CD14-positive monocyte (primary cell): ENCODE measurements around the gene BEST2. TPM values are rescaled to one million over a fixed set of nuclear protein-coding genes. Genes with fewer than 3 reads are reported as not detected.

Experiments used
- DNase-seq, 3 donors: peaks; one replicate each; pipeline ENCODE4 v3.0.0-alpha.2; 2011 to 2022
- H2AFZ ChIP-seq: 2 replicates; pipeline ENCODE4 v1.6.0; 2012; ENCODE audit warnings: mild to moderate bottlenecking, low read depth, low read length, inconsistent platforms; ENCODE audit not compliant: insufficient read depth, poor library complexity, severe bottlenecking
- H3K27ac ChIP-seq, 2 donors: 1 replicate in 1 of 2; 2 replicates in 1 of 2; pipeline ENCODE4 v1.5.1; 2012 to 2013; ENCODE audit warnings: low read length in 2 of 2, control low read depth in 1 of 2, inconsistent platforms in 1 of 2, low read depth in 1 of 2, mild to moderate bottlenecking in 1 of 2
- H3K27me3 ChIP-seq, 2 donors: one replicate each; pipeline versions ENCODE4 v1.6.0 to v1.6.1; 2011 to 2013; ENCODE audit warnings: low read length in 2 of 2; ENCODE audit not compliant: control insufficient read depth in 2 of 2, insufficient read depth in 2 of 2
- H3K36me3 ChIP-seq, 2 donors: replicated peaks in 1 of 2; 1 replicate in 1 of 2; 2 replicates in 1 of 2; pipeline versions ENCODE4 v1.5.1 to v1.6.1; 2012 to 2013; ENCODE audit warnings: low read length in 2 of 2, control low read depth in 1 of 2, inconsistent platforms in 1 of 2, mild to moderate bottlenecking in 1 of 2; ENCODE audit not compliant: insufficient read depth in 2 of 2, control insufficient read depth in 1 of 2
- H3K4me1 ChIP-seq, 2 donors: 1 replicate in 1 of 2; 2 replicates in 1 of 2; pipeline versions ENCODE4 v1.5.1 to v1.6.1; 2012 to 2013; ENCODE audit warnings: low read length in 2 of 2, control low read depth in 1 of 2, inconsistent platforms in 1 of 2, mild to moderate bottlenecking in 1 of 2, moderate library complexity in 1 of 2; ENCODE audit not compliant: insufficient read depth in 2 of 2, control insufficient read depth in 1 of 2
- H3K4me2 ChIP-seq: replicated peaks from 2 replicates; pipeline ENCODE3; 2012; ENCODE audit warnings: low read length, moderate library complexity, mild to moderate bottlenecking; ENCODE audit not compliant: poor library complexity, severe bottlenecking; ENCODE audit errors: extremely low read depth
- H3K4me3 ChIP-seq, 3 experiments: fragments of 200-600 bp in 1 of 3; sonication (generic) in 1 of 3; replicated peaks in 1 of 3; 1 replicate in 2 of 3; 2 replicates in 1 of 3; pipeline ENCODE4 v1.5.1; 2011 to 2013; ENCODE audit warnings: low read length in 3 of 3, mild to moderate bottlenecking in 3 of 3, control low read depth in 2 of 3, low read depth in 2 of 3, inconsistent platforms in 1 of 3, moderate library complexity in 1 of 3
- H3K79me2 ChIP-seq: 2 replicates; pipeline ENCODE4 v1.6.0; 2012; ENCODE audit warnings: mild to moderate bottlenecking, control low read depth, inconsistent platforms, low read length, moderate library complexity; ENCODE audit not compliant: insufficient read depth
- H3K9ac ChIP-seq: 2 replicates; pipeline ENCODE4 v1.6.0; 2017; ENCODE audit warnings: low read length, mild to moderate bottlenecking; ENCODE audit not compliant: insufficient read depth, poor library complexity, severe bottlenecking
- H3K9me3 ChIP-seq, 2 donors: replicated peaks in 1 of 2; 1 replicate in 1 of 2; 2 replicates in 1 of 2; pipeline versions ENCODE4 v1.5.1 to v1.6.1; 2012 to 2013; ENCODE audit warnings: low read length in 2 of 2, control low read depth in 1 of 2; ENCODE audit not compliant: control insufficient read depth in 1 of 2, insufficient read depth in 1 of 2
- H4K20me1 ChIP-seq: 2 replicates; pipeline ENCODE4 v1.6.0; 2012; ENCODE audit warnings: mild to moderate bottlenecking, low read length, control low read depth, moderate library complexity; ENCODE audit not compliant: insufficient read depth
- H3K27ac Mint-ChIP-seq, 7 donors: one replicate each; pipeline ENCODE4 v1.8.0; 2020; ENCODE audit warnings: mild to moderate bottlenecking in 7 of 7, mixed read lengths in 7 of 7, moderate library complexity in 6 of 7, inconsistent platforms in 2 of 7
- H3K27me3 Mint-ChIP-seq, 3 donors: one replicate each; pipeline ENCODE4 v1.8.0; 2021 to 2022; ENCODE audit warnings: low read depth in 3 of 3, mild to moderate bottlenecking in 3 of 3, mixed read lengths in 3 of 3, moderate library complexity in 3 of 3, inconsistent platforms in 1 of 3
- H3K36me3 Mint-ChIP-seq, 2 donors: one replicate each; pipeline ENCODE4 v1.8.0; 2020; ENCODE audit warnings: mixed read lengths in 2 of 2, inconsistent platforms in 1 of 2, mild to moderate bottlenecking in 1 of 2
- H3K4me1 Mint-ChIP-seq: one replicate; pipeline ENCODE4 v1.8.0; 2020; ENCODE audit warnings: mild to moderate bottlenecking, mixed read lengths
- H3K4me3 Mint-ChIP-seq, 2 donors: one replicate each; pipeline ENCODE4 v1.8.0; 2020; ENCODE audit warnings: mild to moderate bottlenecking in 2 of 2, mixed read lengths in 2 of 2, moderate library complexity in 1 of 2
- H3K9me3 Mint-ChIP-seq, 7 donors: one replicate each; pipeline ENCODE4 v1.8.0; 2020 to 2022; ENCODE audit warnings: mixed read lengths in 7 of 7, mild to moderate bottlenecking in 6 of 7, moderate library complexity in 6 of 7, inconsistent platforms in 2 of 7
- WGBS: methylation state at CpG from one replicate; pipeline ENCODE4 v1.1.5; 2013; ENCODE audit warnings: missing lambda C conversion rate; ENCODE audit not compliant: insufficient coverage; 5-methylcytosine and 5-hydroxymethylcytosine counted together
- intact Hi-C, 2 donors: fragments of 100-400 bp; cut with micrococcal nuclease; formaldehyde crosslinking; loops; one replicate each; pipeline versions ENCODE4 v1.15.0 to v1.15.1; 2023
- polyA plus RNA-seq, 3 donors: library from polyadenylated mRNA; depleted of rRNA in 1 of 3; unstranded in 2 of 3; stranded (reverse) in 1 of 3; fragments of 300-500 nt in 2 of 3; fragments of >200 nt in 1 of 3; fragmentation: Illumina TruSeq in 2 of 3; gene quantifications; 1 replicate in 2 of 3; 2 replicates in 1 of 3; pipeline ENCODE4 v1.2.3, GENCODE V29; 2012 to 2021
- TF ChIP-seq, protein P1 (sequence below): fragments of 200-600 bp; IDR thresholded peaks from one replicate; pipeline ENCODE4 v1.8.0; 2022; ENCODE audit warnings: antibody characterized with exemption, mild to moderate bottlenecking

BEST2 gene
- polyA plus RNA-seq, 3 donors = not detected

DNA sequence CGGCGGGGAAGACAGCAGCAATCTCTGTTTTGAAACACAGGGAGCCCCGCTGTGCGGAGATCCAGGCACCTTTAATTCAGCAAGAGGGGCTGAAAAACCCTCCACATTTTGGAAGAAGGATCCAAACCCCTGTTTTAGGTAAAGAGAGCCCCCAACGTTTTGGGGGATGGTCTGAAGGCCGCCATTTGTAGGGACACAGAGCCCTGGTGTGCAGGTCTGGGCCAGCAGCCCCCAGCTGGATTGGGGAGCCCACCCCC lies 27.2 kb downstream of the BEST2 start:
- H3K4me3 ChIP-seq = peak overlapping the region; percentile 76 to 83 (median 82)
- no peaks in the 10 kb centered on the region for H3K36me3 ChIP-seq
- peak overlapping the region; percentile 93 to 97 (median 96) for H3K27ac Mint-ChIP-seq
- H3K36me3 Mint-ChIP-seq = peaks cover under 1 to 3% of the 10 kb centered on the region in 2 donors
- H3K4me1 Mint-ChIP-seq = peaks cover 42% of the 10 kb centered on the region
- H3K4me2 ChIP-seq = peak overlapping the region; percentile 79
- H3K79me2 ChIP-seq = peaks cover 30% of the 10 kb centered on the region
- intact Hi-C loops = loop anchor here in 1 of 2 donors (2.0 kb wide), 1 partner anchor 16 kb away; no protein-coding TSS in a partner anchor
- no peaks in the 10 kb centered on the region for H3K27me3 ChIP-seq
- H3K27ac ChIP-seq = peak overlapping the region; percentile 84 to 94
- peaks cover 4% of the 10 kb centered on the region for H4K20me1 ChIP-seq
- H3K27me3 Mint-ChIP-seq = peaks cover 3 to 7% (median 3%) of the 10 kb centered on the region in 3 donors
- DNase-seq = no peak
- TF ChIP-seq, protein P1, sequence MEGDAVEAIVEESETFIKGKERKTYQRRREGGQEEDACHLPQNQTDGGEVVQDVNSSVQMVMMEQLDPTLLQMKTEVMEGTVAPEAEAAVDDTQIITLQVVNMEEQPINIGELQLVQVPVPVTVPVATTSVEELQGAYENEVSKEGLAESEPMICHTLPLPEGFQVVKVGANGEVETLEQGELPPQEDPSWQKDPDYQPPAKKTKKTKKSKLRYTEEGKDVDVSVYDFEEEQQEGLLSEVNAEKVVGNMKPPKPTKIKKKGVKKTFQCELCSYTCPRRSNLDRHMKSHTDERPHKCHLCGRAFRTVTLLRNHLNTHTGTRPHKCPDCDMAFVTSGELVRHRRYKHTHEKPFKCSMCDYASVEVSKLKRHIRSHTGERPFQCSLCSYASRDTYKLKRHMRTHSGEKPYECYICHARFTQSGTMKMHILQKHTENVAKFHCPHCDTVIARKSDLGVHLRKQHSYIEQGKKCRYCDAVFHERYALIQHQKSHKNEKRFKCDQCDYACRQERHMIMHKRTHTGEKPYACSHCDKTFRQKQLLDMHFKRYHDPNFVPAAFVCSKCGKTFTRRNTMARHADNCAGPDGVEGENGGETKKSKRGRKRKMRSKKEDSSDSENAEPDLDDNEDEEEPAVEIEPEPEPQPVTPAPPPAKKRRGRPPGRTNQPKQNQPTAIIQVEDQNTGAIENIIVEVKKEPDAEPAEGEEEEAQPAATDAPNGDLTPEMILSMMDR = no peak
- H3K4me3 Mint-ChIP-seq = peak overlapping the region; percentile 87 to 93
- peaks cover 63 to 76% of the 10 kb centered on the region in 2 donors for H3K4me1 ChIP-seq
- H3K9me3 Mint-ChIP-seq = no peaks in the 10 kb centered on the region
- peak overlapping the region; percentile 86 for H3K9ac ChIP-seq
- no peak overlapping the region for H2AFZ ChIP-seq
- H3K9me3 ChIP-seq = no peaks in the 10 kb centered on the region
- no CpG with 5 or more reads among the region's 6 CpGs for WGBS

DNA sequence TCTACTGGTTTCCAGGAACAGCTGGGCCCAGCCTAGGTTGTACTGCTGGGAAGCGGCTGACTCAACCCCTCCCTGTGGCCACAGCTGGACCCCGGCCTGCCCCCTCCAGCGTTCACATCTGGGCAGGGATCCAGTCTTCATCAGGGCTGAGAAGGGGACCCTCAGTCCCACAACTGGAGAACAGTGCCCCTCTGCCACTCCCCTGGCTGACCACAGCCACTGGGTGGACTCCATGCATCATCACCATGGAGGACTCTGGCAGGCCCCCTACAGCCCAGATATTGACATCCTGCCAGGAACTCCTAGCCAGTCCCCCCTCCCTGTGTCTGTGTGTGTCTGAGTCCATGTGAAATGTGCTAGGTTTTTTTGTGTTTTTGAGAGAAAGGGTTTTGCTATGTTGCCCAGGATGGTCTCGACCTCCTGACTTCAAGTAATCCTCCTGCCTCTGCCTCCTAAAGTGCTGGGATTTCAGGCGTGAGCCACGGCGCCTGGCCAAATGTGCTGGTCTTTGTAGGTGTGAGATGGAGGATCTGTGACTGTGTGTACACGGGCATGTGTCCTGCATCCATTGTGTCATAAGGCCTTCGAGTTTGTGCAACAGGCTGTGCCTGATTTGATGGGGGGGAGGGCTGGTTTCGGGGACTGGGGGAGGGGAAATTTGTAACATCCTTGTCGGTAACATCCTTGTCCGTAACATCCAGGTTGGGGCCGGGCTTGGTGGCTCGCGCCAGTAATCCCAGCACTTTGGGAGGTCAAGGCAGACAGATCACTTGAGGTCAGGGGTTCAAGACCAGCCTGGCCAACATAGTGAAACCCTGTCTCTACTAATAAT lies 27.8 kb downstream of the BEST2 start:
- Histone ChIP-seq H3K36me3 (no peaks in the 10 kb centered on the region), H3K4me2 (peak overlapping the region; percentile 79), H4K20me1 (peaks cover 4% of the 10 kb centered on the region), H3K4me3 (peak overlapping the region in 2 of 3 experiments; percentile 76 to 83), H2AFZ (no peak overlapping the region), H3K4me1 (peaks cover 68 to 81% of the 10 kb centered on the region in 2 donors), H3K27ac (peak overlapping the region; percentile 84 to 94), H3K79me2 (peaks cover 30% of the 10 kb centered on the region), H3K9me3 (no peaks in the 10 kb centered on the region), H3K27me3 (no peaks in the 10 kb centered on the region), H3K9ac (peak overlapping the region; percentile 86)
- peaks cover 0 to 2% of the 10 kb centered on the region in 2 donors for H3K36me3 Mint-ChIP-seq
- peak overlapping the region; percentile 93 to 97 (median 96) for H3K27ac Mint-ChIP-seq
- H3K27me3 Mint-ChIP-seq = peaks cover 0 to 7% (median 3%) of the 10 kb centered on the region in 3 donors
- H3K4me3 Mint-ChIP-seq = peak overlapping the region; percentile 87 to 93
- WGBS = 43% methylated on average over 15 of the region's 15 CpGs
- peak; percentile 57 to 77 (median 65) for DNase-seq
- intact Hi-C loops = loop anchor here in 1 of 2 donors (2.0 kb wide), 1 partner anchor 15 kb away; no protein-coding TSS in a partner anchor
- TF ChIP-seq, protein P1 = no peak
- H3K9me3 Mint-ChIP-seq = no peaks in the 10 kb centered on the region
- H3K4me1 Mint-ChIP-seq = peaks cover 42% of the 10 kb centered on the region
